BJ (cell line): ENCODE results near the gene LRRC59. TPM values are rescaled to one million over a fixed set of nuclear protein-coding genes. Genes with fewer than 3 reads are reported as not detected.

Source experiments
- CTCF ChIA-PET: fragments of 350-600 bp; formaldehyde crosslinking; extraction: SDS; loops from one replicate; lab custom pipeline; 2021; ENCODE audit warnings: antibody characterized with exemption, inconsistent platforms; lab: Yijun Ruan, JAX
- POLR2A ChIA-PET: fragments of 300-600 bp; sonication (Branson Sonifier 250); formaldehyde crosslinking; extraction: SDS; loops from one replicate; lab custom pipeline; 2021; ENCODE audit warnings: antibody characterized with exemption; lab: Charles Lee
- DNase-seq: peaks from one replicate; pipeline ENCODE4 v3.0.0-alpha.2; 2011; ENCODE audit warnings: low read depth
- H3K27me3 ChIP-seq: 2 replicates; pipeline ENCODE4 v1.6.0; 2011; ENCODE audit warnings: low read length; ENCODE audit not compliant: control insufficient read depth, insufficient read depth
- H3K36me3 ChIP-seq: 2 replicates; pipeline ENCODE4 v1.5.1; 2011; ENCODE audit warnings: low read length; ENCODE audit not compliant: control insufficient read depth, insufficient read depth
- H3K4me3 ChIP-seq: 2 replicates; pipeline ENCODE4 v1.5.1; 2011; ENCODE audit warnings: low read depth, mild to moderate bottlenecking, control low read depth, low read length
- polyA plus RNA-seq: library from polyadenylated mRNA; depleted of rRNA; stranded (reverse); fragments of >200 nt; gene quantifications from 2 replicates; pipeline ENCODE4 v1.2.3, GENCODE V29; 2011
- TF ChIP-seq, protein P1 (sequence below): IDR thresholded peaks from 2 replicates; pipeline ENCODE4 v1.5.1; 2011; ENCODE audit warnings: low read depth, mild to moderate bottlenecking, control low read depth, inconsistent platforms, low read length, moderate library complexity; ENCODE audit not compliant: insufficient read depth

The LRRC59 gene
- polyA plus RNA-seq, 1 experiment, result 110 TPM

DNA sequence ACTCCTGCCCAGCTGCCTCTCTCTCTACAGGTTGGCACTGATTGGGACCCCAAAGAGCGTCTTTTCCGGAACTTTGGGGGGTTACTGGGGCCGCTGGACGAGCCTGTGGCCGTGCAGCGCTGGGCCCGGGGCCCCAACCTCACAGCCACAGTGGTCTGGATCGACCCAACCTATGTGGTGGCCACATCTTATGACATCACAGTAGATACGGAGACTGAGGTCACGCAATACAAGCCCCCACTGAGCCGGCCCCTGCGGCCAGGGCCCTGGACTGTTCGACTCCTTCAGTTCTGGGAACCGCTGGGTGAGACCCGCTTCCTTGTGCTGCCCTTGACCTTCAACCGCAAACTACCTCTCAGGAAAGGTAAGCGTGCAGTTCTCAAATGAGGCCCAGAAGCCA is 39.1 kb downstream of the LRRC59 start:
- Histone ChIP-seq H3K36me3 (peaks cover 57% of the 10 kb centered on the region), H3K27me3 (no peaks in the 10 kb centered on the region), H3K4me3 (no peak overlapping the region)
- TF ChIP-seq, protein P1, sequence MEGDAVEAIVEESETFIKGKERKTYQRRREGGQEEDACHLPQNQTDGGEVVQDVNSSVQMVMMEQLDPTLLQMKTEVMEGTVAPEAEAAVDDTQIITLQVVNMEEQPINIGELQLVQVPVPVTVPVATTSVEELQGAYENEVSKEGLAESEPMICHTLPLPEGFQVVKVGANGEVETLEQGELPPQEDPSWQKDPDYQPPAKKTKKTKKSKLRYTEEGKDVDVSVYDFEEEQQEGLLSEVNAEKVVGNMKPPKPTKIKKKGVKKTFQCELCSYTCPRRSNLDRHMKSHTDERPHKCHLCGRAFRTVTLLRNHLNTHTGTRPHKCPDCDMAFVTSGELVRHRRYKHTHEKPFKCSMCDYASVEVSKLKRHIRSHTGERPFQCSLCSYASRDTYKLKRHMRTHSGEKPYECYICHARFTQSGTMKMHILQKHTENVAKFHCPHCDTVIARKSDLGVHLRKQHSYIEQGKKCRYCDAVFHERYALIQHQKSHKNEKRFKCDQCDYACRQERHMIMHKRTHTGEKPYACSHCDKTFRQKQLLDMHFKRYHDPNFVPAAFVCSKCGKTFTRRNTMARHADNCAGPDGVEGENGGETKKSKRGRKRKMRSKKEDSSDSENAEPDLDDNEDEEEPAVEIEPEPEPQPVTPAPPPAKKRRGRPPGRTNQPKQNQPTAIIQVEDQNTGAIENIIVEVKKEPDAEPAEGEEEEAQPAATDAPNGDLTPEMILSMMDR, result no peak
- ChIA-PET CTCF (no interaction called here), POLR2A (no interaction called here)
- no peak for DNase-seq

- Histone ChIP-seq H3K36me3 (peaks cover 57% of the 10 kb centered on the region), H3K4me3 (no peak overlapping the region), H3K27me3 (no peaks in the 10 kb centered on the region)
- TF ChIP-seq, protein P1, result no peak
- no peak for DNase-seq
- POLR2A ChIA-PET, result no interaction called here
- CTCF ChIA-PET, result no interaction called here
Measured at GRCh38 chr17:50356892-50357510, 40.3 kb downstream of the LRRC59 start.

DNA sequence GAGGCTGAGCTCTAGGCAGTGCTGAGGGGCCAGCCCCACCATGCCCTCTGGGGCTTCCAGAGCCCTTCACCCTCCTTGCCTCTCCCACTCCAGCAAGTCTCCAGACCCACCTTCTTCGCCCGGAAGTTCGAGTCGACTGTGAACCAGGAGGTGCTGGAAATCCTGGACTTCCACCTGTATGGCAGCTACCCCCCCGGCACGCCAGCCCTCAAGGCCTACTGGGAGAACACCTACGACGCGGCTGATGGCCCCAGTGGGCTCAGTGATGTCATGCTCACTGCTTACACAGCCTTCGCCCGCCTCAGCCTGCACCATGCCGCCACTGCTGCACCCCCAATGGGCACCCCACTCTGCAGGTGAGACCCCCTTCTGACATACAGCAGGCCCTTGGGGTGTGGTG is 40.9 kb downstream of the LRRC59 start:
- TF ChIP-seq, protein P1, result no peak
- H3K27me3 ChIP-seq, result no peaks in the 10 kb centered on the region
- peaks cover 55% of the 10 kb centered on the region for H3K36me3 ChIP-seq
- no peak for DNase-seq
- POLR2A ChIA-PET, result no interaction called here
- no peak overlapping the region for H3K4me3 ChIP-seq
- CTCF ChIA-PET, result no interaction called here

GRCh38 chr17:50355701-50356341 is 41.5 kb downstream of the LRRC59 start:
- TF ChIP-seq, protein P1, result no peak
- peaks cover 55% of the 10 kb centered on the region for H3K36me3 ChIP-seq
- no peaks in the 10 kb centered on the region for H3K27me3 ChIP-seq
- POLR2A ChIA-PET, result no interaction called here
- CTCF ChIA-PET, result interaction anchor here (2.0 kb wide), 1 partner anchor 10 kb away, joined by 7 read pairs; no protein-coding TSS in a partner anchor
- DNase-seq, result no peak
- H3K4me3 ChIP-seq, result no peak overlapping the region

- TF ChIP-seq, protein P1, result no peak
- H3K4me3 ChIP-seq, result no peak overlapping the region
- CTCF ChIA-PET, result interaction anchor here (2.0 kb wide), 1 partner anchor 10 kb away, joined by 7 read pairs; no protein-coding TSS in a partner anchor
- H3K27me3 ChIP-seq, result no peaks in the 10 kb centered on the region
- peaks cover 55% of the 10 kb centered on the region for H3K36me3 ChIP-seq
- POLR2A ChIA-PET, result no interaction called here
- DNase-seq, result no peak
Measured at GRCh38 chr17:50355336-50355700, 42.0 kb downstream of the LRRC59 start.
